ENCODE measurements around the gene MLLT3. TPM values are rescaled to one million over a fixed set of nuclear protein-coding genes. Genes with fewer than 3 reads are reported as not detected.

Gene MLLT3
- total and polyA plus RNA-seq, 4 donors = 3.6 to 16.5 (median 6.6) TPM

DNA sequence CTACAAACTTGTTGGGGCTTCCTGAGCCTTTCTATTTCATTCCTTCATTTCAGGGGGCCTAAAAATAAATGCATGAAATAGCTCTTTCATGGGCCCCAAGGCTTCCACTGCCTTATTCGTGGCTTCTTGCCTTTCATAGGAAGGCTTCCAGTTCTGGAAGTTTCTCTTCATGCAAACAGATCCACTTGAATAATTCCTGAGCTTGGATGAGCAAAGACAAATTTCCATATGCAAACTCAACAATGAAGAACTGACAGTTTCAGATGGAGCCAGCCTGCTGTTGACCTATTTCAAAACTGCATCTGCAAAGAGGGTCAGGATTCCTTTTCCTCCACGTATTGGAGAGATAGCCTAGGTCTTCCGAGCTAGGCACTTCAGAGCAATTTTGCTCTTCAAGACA, 142.1 kb downstream of the MLLT3 start:
- DNase-seq (no peak), ATAC-seq (ENCODE audit: low FRiP score) (no peak)
- Histone ChIP-seq H3K4me3 (ENCODE audit: low read length in 2 of 2) (no peak overlapping the region), H3K4me1 (ENCODE audit: control insufficient read depth in 1 of 2, insufficient read depth in 2 of 2, low read length in 2 of 2) (peaks cover 0 to 15% of the 10 kb centered on the region in 2 donors), H3K36me3 (ENCODE audit: control insufficient read depth in 1 of 2, insufficient read depth in 2 of 2, low read length in 1 of 2) (no peaks in the 10 kb centered on the region), H3K27ac (ENCODE audit: low read depth in 1 of 2, low read length in 2 of 2) (no peak overlapping the region), H3K27me3 (ENCODE audit: control insufficient read depth in 1 of 2, insufficient read depth in 2 of 2, low read length in 1 of 2) (no peaks in the 10 kb centered on the region), H3K9me3 (ENCODE audit: control insufficient read depth, low read length) (no peaks in the 10 kb centered on the region)
- intact Hi-C loops (cut with DNase I) = no loop called here
- WGBS, 2 donors = 85 to 92% methylated on average over 3 of the region's 3 CpGs

DNA sequence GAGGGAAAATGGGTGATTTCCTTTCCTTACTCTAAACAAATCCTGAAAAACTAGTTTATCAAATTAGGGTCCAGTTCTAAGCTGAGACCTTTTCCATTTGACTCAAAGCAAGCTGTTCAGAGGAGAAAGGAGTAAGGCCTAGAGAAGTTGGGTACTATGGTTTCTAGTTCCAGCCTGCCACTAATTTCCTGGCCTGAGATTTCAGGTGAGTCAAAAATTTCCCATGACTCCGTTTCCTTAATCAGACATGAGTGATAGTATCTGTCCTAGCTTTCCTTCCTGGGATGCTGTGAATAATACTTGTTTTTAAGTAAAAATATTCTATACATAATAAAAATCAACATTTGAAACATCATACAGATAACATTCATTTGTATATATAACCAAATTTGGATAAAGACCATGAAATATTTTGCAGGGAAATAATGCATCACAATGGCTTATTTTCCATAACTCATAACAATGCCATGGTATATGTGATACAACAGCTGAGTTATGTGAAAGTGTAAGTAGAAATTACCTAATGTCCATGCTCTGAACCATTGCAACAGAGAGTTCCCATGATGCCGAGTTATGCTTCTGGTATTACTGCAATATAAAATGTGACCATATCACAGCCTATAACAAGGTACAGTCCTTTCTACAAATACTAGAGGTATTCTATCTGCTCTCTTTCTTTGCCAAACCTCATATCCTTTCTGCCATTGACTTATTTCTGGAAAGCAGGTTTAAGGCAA, 142.7 kb downstream of the MLLT3 start:
- intact Hi-C loops (cut with DNase I) = no loop called here
- WGBS, 2 donors = 94 to 96% methylated on average over 2 of the region's 2 CpGs
- ATAC-seq (ENCODE audit: low FRiP score) = no peak

DNA sequence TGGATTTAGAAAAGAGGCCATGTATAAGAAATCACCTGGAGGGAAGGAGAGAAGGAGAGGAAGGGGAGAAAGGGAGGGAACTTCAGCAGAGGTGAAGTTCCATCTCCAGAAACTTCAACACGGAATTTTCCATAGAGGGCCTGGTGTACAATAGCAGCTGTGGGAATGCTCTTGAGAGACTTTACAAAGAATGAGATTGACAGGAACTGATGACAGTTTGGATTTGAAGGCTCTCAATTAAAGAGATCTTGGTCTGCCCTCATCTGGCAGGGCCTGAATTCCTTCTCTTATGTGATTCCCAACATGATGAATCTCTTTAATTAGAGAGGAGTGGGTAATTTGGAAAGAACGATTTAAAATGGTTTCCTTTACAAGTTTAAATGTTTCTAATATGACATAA, 143.5 kb downstream of the MLLT3 start:
- Histone ChIP-seq H3K27me3 (ENCODE audit: control insufficient read depth in 1 of 2, insufficient read depth in 2 of 2, low read length in 1 of 2) (no peaks in the 10 kb centered on the region), H3K9me3 (ENCODE audit: control insufficient read depth, low read length) (no peaks in the 10 kb centered on the region), H3K4me1 (ENCODE audit: control insufficient read depth in 1 of 2, insufficient read depth in 2 of 2, low read length in 2 of 2) (peaks cover 0 to 15% of the 10 kb centered on the region in 2 donors), H3K27ac (ENCODE audit: low read depth in 1 of 2, low read length in 2 of 2) (no peak overlapping the region), H3K4me3 (ENCODE audit: low read length in 2 of 2) (no peak overlapping the region), H3K36me3 (ENCODE audit: control insufficient read depth in 1 of 2, insufficient read depth in 2 of 2, low read length in 1 of 2) (no peaks in the 10 kb centered on the region)
- intact Hi-C loops (cut with DNase I) = no loop called here
- 69 to 76% methylated on average over 2 of the region's 2 CpGs for WGBS, 2 donors
- DNase-seq = no peak
- no peak for ATAC-seq (ENCODE audit: low FRiP score)

More for the DNA sequence above, 142.7 kb downstream of the MLLT3 start:
- no peaks in the 10 kb centered on the region for H3K9me3 ChIP-seq (ENCODE audit: control insufficient read depth, low read length)
- no peaks in the 10 kb centered on the region for H3K36me3 ChIP-seq (ENCODE audit: control insufficient read depth in 1 of 2, insufficient read depth in 2 of 2, low read length in 1 of 2)
- H3K27me3 ChIP-seq (ENCODE audit: control insufficient read depth in 1 of 2, insufficient read depth in 2 of 2, low read length in 1 of 2) = no peaks in the 10 kb centered on the region
- H3K4me1 ChIP-seq (ENCODE audit: control insufficient read depth in 1 of 2, insufficient read depth in 2 of 2, low read length in 2 of 2) = peaks cover 0 to 15% of the 10 kb centered on the region in 2 donors
- H3K27ac ChIP-seq (ENCODE audit: low read depth in 1 of 2, low read length in 2 of 2) = no peak overlapping the region
- no peak for DNase-seq
- H3K4me3 ChIP-seq (ENCODE audit: low read length in 2 of 2) = no peak overlapping the region

DNA sequence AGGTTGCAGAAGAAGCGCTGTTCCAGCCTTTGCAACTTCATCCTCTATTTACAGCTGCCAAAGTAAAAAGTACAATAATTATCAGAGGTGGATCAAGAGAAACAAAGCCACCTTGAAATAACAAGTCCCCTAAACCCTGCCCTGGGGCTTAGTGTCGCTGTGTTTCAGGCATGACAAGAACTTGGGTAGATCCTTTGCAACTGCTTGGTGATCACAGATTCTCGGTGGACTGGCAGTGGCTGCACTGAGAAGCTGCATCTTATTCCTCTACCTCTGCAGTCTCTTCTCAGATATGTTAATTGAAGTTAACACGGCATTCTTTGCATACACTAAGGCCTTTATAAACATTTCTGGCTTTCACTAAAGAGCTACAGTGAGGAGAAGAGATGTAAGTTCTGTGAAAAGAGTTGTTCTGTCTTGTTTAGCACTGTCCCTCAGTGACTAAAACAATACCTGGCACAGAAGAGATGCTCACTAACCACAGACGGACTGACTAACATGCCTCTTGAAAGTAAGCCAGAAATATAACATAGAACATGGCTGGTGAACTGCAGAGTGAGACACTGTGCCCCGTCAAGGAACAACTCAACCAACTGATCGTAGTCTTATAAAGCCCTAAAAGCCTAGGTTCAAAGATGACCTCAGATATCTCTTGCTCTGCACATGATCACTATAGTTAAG, 144.2 kb downstream of the MLLT3 start:
- intact Hi-C loops (cut with DNase I) = no loop called here
- Histone ChIP-seq H3K9me3 (ENCODE audit: control insufficient read depth, low read length) (no peaks in the 10 kb centered on the region), H3K27me3 (ENCODE audit: control insufficient read depth in 1 of 2, insufficient read depth in 2 of 2, low read length in 1 of 2) (no peaks in the 10 kb centered on the region), H3K4me1 (ENCODE audit: control insufficient read depth in 1 of 2, insufficient read depth in 2 of 2, low read length in 2 of 2) (peaks cover 0 to 15% of the 10 kb centered on the region in 2 donors), H3K27ac (ENCODE audit: low read depth in 1 of 2, low read length in 2 of 2) (no peak overlapping the region), H3K36me3 (ENCODE audit: control insufficient read depth in 1 of 2, insufficient read depth in 2 of 2, low read length in 1 of 2) (no peaks in the 10 kb centered on the region), H3K4me3 (ENCODE audit: low read length in 2 of 2) (no peak overlapping the region)
- no peak for DNase-seq
- no peak for ATAC-seq (ENCODE audit: low FRiP score)
- 91% methylated on average over 7 of the region's 7 CpGs for WGBS, 2 donors

DNA sequence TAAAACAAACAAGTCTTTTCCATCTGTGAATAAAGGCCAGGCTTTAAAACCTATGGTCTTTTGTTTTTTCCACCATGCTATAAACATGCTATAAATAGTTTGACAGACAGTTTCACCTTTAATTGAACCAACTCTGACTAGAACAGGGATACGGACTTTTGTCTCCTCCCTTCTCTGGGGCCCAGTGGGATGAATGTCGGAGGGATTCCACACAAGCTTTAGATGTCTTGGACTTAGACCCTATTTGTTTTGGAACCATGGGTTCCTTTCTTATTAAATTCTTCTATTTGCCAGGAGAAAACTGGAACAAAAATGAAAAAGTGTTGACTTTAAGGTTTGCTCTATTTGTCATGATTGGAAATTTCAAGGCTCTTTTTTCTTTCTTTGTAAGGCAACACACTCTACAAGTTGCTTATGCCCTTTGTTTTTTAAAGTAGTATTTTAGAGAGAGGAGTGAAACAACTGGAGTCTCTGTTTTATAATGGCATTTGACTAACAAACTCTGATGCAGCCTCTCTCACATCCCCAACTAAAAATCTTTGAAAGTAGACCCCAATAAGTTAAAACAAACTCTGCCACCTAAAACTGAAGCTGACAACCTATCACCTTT, 145.3 kb downstream of the MLLT3 start:
- 3 to 10% methylated on average over 2 of the region's 2 CpGs for WGBS, 2 donors
- Histone ChIP-seq H3K4me1 (ENCODE audit: control insufficient read depth in 1 of 2, insufficient read depth in 2 of 2, low read length in 2 of 2) (peaks cover 0 to 15% of the 10 kb centered on the region in 2 donors), H3K27me3 (ENCODE audit: control insufficient read depth in 1 of 2, insufficient read depth in 2 of 2, low read length in 1 of 2) (no peaks in the 10 kb centered on the region), H3K9me3 (ENCODE audit: control insufficient read depth, low read length) (no peaks in the 10 kb centered on the region), H3K4me3 (ENCODE audit: low read length in 2 of 2) (peak overlapping the region in 1 of 2 donors; percentile 10), H3K27ac (ENCODE audit: low read depth in 1 of 2, low read length in 2 of 2) (no peak overlapping the region), H3K36me3 (ENCODE audit: control insufficient read depth in 1 of 2, insufficient read depth in 2 of 2, low read length in 1 of 2) (no peaks in the 10 kb centered on the region)
- intact Hi-C loops (cut with DNase I) = no loop called here
- ATAC-seq (ENCODE audit: low FRiP score) = no peak
- no peak for DNase-seq

DNA sequence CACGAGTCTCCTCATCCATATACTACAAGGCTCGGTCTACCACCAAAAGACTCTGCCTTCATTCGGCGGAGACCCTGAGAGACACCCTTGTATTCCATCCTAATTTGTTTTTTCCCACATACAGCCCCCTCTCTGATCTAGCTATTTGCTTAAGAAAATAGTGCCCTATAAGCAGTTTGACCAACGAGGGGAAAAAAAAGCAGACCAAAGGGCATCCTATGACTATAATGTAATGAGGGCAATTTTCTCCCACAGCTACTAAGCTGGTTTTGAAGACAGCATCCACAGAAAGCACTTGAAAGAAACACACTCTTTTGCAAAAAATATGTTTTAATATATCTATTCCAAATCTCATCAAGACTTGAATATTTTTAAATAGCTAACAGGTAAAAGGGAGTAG, 147.8 kb downstream of the MLLT3 start:
- Histone ChIP-seq H3K4me3 (ENCODE audit: low read length in 2 of 2) (no peak overlapping the region), H3K4me1 (ENCODE audit: control insufficient read depth in 1 of 2, insufficient read depth in 2 of 2, low read length in 2 of 2) (peaks cover 0 to 15% of the 10 kb centered on the region in 2 donors), H3K27me3 (ENCODE audit: control insufficient read depth in 1 of 2, insufficient read depth in 2 of 2, low read length in 1 of 2) (no peaks in the 10 kb centered on the region), H3K27ac (ENCODE audit: low read depth in 1 of 2, low read length in 2 of 2) (no peak overlapping the region), H3K36me3 (ENCODE audit: control insufficient read depth in 1 of 2, insufficient read depth in 2 of 2, low read length in 1 of 2) (no peaks in the 10 kb centered on the region), H3K9me3 (ENCODE audit: control insufficient read depth, low read length) (no peaks in the 10 kb centered on the region)
- WGBS, 2 donors = 92 to 94% methylated on average over 5 of the region's 5 CpGs
- intact Hi-C loops (cut with DNase I) = no loop called here
- no peak for DNase-seq
- no peak for ATAC-seq (ENCODE audit: low FRiP score)

DNA sequence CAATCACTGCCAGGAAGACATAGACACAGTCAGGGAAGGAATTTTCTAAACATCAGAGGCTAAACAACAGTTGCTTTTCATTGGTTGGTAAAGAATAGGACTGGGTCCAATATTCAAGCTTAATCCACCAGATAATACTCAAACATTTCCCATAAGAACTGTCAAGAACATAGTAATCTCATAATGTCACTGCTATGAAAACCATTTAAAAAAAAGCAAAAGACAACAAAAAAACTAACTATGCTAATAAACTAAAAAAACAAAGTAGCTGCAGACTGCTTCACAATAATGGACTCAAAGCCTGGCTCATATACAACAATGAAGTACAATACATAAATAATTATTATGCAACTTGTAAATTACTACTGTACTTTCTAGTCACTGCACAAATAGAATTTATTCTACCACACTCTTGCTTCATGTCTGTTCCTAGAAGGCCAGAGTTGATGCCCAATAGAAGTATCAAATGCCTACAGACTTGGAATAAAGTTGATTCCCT, 148.7 kb downstream of the MLLT3 start:
- H3K27me3 ChIP-seq (ENCODE audit: control insufficient read depth in 1 of 2, insufficient read depth in 2 of 2, low read length in 1 of 2) = no peaks in the 10 kb centered on the region
- no peak overlapping the region for H3K27ac ChIP-seq (ENCODE audit: low read depth in 1 of 2, low read length in 2 of 2)
- peaks cover 0 to 15% of the 10 kb centered on the region in 2 donors for H3K4me1 ChIP-seq (ENCODE audit: control insufficient read depth in 1 of 2, insufficient read depth in 2 of 2, low read length in 2 of 2)
- no peaks in the 10 kb centered on the region for H3K36me3 ChIP-seq (ENCODE audit: control insufficient read depth in 1 of 2, insufficient read depth in 2 of 2, low read length in 1 of 2)
- ATAC-seq (ENCODE audit: low FRiP score) (no peak), DNase-seq (no peak)
- intact Hi-C loops (cut with DNase I) = no loop called here
- no peak overlapping the region for H3K4me3 ChIP-seq (ENCODE audit: low read length in 2 of 2)
- no peaks in the 10 kb centered on the region for H3K9me3 ChIP-seq (ENCODE audit: control insufficient read depth, low read length)

DNA sequence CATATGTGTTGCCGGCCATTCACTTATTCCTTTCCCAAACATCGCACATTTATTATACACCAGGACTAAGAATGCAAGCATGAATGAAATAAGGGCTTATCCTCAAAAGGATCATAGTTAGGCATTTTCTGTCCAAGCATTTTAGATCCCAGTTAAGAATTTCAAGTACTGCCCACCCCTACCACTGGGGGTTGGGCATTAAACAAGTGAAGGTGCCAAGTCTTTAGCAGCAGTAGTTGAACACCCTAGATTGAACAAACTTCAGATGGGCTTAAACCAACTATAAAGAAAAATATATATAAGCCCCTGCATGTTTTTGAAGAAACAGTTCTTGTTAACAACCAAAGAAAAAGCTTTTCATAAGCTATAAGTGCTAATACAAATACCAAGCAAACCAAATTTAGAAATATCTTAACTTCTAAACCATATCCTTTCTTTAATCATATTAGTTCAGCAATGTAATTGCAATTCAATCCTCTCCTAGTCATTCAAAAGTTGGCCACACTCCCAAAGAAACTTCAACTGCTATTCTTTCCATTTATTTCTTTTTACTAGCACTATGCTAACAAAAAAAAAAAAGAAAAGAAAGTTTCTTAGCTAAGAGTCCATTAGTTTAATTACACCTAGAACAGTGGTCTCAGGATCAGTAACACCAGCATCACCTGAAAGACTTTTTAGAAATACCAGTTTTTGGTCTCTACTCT, 149.8 kb downstream of the MLLT3 start:
- no peak for ATAC-seq (ENCODE audit: low FRiP score)
- WGBS, 2 donors = 91 to 92% methylated on average over 2 of the region's 2 CpGs

More for the DNA sequence above, 149.8 kb downstream of the MLLT3 start:
- intact Hi-C loops (cut with DNase I) = no loop called here
- Histone ChIP-seq H3K27ac (ENCODE audit: low read depth in 1 of 2, low read length in 2 of 2) (no peak overlapping the region), H3K4me1 (ENCODE audit: control insufficient read depth in 1 of 2, insufficient read depth in 2 of 2, low read length in 2 of 2) (peaks cover 0 to 7% of the 10 kb centered on the region in 2 donors), H3K9me3 (ENCODE audit: control insufficient read depth, low read length) (no peaks in the 10 kb centered on the region), H3K4me3 (ENCODE audit: low read length in 2 of 2) (no peak overlapping the region), H3K36me3 (ENCODE audit: control insufficient read depth in 1 of 2, insufficient read depth in 2 of 2, low read length in 1 of 2) (no peaks in the 10 kb centered on the region), H3K27me3 (ENCODE audit: control insufficient read depth in 1 of 2, insufficient read depth in 2 of 2, low read length in 1 of 2) (no peaks in the 10 kb centered on the region)
- DNase-seq = no peak
